Activated T-cell treated with anti-CD3 and anti-CD28 coated beads, Interleukin-2, amount 50 U/mL, for 4 hours (primary cell): ENCODE measurements around the gene FGF9. TPM values are rescaled to one million over a fixed set of nuclear protein-coding genes. Genes with fewer than 3 reads are reported as not detected.

Experiments used
- ATAC-seq, 2 donors: fragments of 200-7000 bp; cut with Tn5 transposase; one replicate each; pipeline ENCODE4 v1.10.0; 2021
- DNase-seq: peaks from one replicate; pipeline ENCODE4 v3.0.0-alpha.2; 2020
- H3K27me3 Mint-ChIP-seq: one replicate; pipeline ENCODE4 v1.8.0; 2021; ENCODE audit warnings: low read depth, mixed read lengths
- H3K36me3 Mint-ChIP-seq: one replicate; pipeline ENCODE4 v1.8.0; 2022; ENCODE audit warnings: mixed read lengths; ENCODE audit not compliant: insufficient read depth
- H3K4me1 Mint-ChIP-seq: one replicate; pipeline ENCODE4 v1.8.0; 2021; ENCODE audit warnings: low read depth, mixed read lengths
- H3K4me3 Mint-ChIP-seq: one replicate; pipeline ENCODE4 v1.8.0; 2021; ENCODE audit warnings: mild to moderate bottlenecking, moderate library complexity, mixed read lengths
- H3K9me3 Mint-ChIP-seq: one replicate; pipeline ENCODE4 v1.8.0; 2021; ENCODE audit warnings: mixed read lengths
- total RNA-seq, 3 donors: library from RNA; stranded (reverse); gene quantifications; one replicate each; pipeline ENCODE4 v1.2.1, GENCODE V29; 2021

The FGF9 gene
- total RNA-seq, 3 donors from 2014 or later, result 0.54 to 3.0 (median 0.63) TPM

DNA sequence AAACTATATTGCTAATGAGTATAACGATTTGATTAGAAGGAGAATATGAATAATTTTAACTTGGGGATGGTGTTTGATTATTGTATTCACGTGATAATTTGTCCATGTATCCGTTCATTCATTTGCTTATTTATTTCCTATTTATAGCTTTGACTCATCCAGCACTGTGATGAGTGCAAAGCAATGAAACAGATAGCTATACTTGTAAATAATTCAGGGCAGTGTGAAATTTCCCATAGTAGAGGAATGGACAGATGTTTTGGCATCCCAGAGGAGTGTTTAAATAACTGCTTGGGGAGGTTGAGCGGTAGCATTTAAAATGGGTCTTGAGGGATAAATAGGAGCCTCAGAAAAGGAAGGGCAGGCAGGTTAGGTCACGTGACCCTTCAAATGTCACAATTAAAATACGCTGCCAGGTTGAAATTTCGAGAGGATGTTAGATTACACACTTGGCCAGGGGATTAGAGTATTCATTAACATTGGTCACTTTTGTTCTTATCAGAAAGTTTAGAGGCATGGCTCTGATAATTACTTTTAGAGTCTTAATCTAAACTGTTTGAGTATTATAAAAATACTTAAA, 14.7 kb downstream of the FGF9 start:
- H3K4me1 Mint-ChIP-seq, result peaks cover 8% of the 10 kb centered on the region
- no peaks in the 10 kb centered on the region for H3K9me3 Mint-ChIP-seq
- ATAC-seq (no peak), DNase-seq (no peak)
- H3K27me3 Mint-ChIP-seq, result peaks cover 5% of the 10 kb centered on the region
- H3K36me3 Mint-ChIP-seq, result no peaks in the 10 kb centered on the region
- no peak overlapping the region for H3K4me3 Mint-ChIP-seq

DNA sequence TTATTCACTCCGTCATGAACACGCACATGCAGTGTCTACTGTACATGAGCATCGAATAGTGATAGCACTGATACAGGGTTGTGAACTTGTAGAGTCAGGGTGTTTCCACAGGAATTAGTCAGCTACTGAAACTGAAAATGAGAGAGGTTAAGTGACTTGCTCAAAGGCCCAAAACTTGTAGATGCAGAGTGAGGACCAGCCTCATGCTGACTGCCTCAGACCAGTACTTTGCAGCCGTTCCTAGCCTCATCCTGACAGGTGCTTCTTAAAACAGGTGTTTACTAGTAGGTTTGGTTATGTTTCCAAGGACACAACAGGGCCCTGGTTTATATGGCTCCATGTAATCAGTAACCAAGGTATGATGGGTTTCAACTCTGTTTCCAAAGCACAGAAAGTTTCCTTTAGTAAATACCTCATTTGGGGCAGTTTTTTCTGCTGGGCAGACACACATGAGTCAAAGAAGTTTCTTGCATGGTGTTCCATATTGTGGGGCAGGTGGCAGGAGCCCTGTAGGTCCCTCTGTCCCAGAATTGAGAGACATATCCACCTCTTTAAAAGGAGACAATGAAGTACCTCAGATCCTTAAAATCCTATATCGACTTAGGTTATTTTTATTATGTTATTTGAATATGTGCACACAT, 16.0 kb downstream of the FGF9 start:
- no peaks in the 10 kb centered on the region for H3K9me3 Mint-ChIP-seq
- no peak overlapping the region for H3K4me3 Mint-ChIP-seq
- ATAC-seq, result peak; percentile 95 to 96
- no peaks in the 10 kb centered on the region for H3K36me3 Mint-ChIP-seq
- peaks cover 8% of the 10 kb centered on the region for H3K4me1 Mint-ChIP-seq
- peaks cover 5% of the 10 kb centered on the region for H3K27me3 Mint-ChIP-seq
- DNase-seq, result no peak

DNA sequence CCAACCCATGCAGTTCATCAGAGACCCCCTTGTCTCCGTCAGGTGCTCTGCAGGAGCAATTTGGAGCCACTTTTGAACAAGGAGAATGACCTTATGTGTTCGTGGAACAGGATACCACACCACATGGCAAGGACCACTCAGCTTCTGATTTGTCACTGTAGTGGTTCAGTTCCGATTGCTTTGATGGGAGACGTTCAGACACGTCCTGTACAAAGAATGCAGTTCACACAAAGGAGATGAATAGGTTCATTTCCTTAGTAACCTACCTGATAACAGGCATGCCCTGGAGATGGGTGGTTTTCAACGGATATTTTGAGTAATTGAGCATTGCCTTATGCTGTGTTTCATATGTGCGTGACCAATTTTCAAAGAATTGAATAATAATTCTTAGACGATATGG, 17.2 kb downstream of the FGF9 start:
- ATAC-seq (no peak), DNase-seq (no peak)
- peaks cover 5% of the 10 kb centered on the region for H3K27me3 Mint-ChIP-seq
- H3K36me3 Mint-ChIP-seq, result no peaks in the 10 kb centered on the region
- H3K9me3 Mint-ChIP-seq, result no peaks in the 10 kb centered on the region
- H3K4me3 Mint-ChIP-seq, result no peak overlapping the region
- peaks cover 8% of the 10 kb centered on the region for H3K4me1 Mint-ChIP-seq

DNA sequence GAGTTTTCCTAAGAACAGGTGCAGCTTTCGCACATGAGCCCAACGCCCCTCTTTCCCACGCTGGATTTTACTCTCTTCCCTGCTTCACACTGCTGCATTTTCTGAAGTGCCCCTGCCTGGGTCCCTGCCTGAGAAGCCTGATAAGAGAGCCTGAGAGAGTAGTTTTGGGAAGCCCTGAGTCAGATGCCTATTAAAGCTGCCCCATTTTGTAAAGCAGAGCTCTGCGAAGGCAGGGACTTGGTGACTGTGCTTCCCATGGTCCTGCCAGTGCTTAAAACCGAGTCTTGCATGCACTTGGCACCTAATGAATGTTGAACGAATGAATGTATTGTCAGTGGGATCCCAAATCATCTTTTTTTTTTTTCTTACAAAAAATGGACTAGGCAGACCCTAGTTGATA, 18.2 kb downstream of the FGF9 start:
- peaks cover 8% of the 10 kb centered on the region for H3K27me3 Mint-ChIP-seq
- DNase-seq (no peak), ATAC-seq (no peak)
- H3K4me1 Mint-ChIP-seq, result peaks cover 8% of the 10 kb centered on the region
- no peaks in the 10 kb centered on the region for H3K9me3 Mint-ChIP-seq
- no peak overlapping the region for H3K4me3 Mint-ChIP-seq
- no peaks in the 10 kb centered on the region for H3K36me3 Mint-ChIP-seq

DNA sequence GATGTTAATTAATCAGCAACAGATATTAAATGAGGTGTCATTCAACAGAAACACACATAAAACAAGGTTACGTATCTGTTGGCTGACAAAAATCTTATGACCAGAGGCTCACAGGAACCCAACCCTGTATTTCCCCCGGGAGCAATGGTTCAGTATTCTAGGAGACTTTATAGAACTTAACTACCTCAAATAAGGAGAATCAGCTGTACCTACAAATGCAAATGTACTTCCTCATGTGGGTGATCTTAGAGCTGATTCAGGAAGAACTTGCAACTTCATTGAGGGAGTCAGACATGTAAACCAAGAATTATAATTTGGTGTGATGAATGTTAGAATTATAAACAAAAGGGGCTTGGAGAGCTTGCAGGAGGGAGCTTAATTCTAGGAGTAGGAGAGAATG, 20.1 kb downstream of the FGF9 start:
- no peaks in the 10 kb centered on the region for H3K36me3 Mint-ChIP-seq
- no peaks in the 10 kb centered on the region for H3K9me3 Mint-ChIP-seq
- H3K4me3 Mint-ChIP-seq, result no peak overlapping the region
- ATAC-seq (no peak), DNase-seq (no peak)
- peaks cover 8% of the 10 kb centered on the region for H3K4me1 Mint-ChIP-seq
- peaks cover 8% of the 10 kb centered on the region for H3K27me3 Mint-ChIP-seq

DNA sequence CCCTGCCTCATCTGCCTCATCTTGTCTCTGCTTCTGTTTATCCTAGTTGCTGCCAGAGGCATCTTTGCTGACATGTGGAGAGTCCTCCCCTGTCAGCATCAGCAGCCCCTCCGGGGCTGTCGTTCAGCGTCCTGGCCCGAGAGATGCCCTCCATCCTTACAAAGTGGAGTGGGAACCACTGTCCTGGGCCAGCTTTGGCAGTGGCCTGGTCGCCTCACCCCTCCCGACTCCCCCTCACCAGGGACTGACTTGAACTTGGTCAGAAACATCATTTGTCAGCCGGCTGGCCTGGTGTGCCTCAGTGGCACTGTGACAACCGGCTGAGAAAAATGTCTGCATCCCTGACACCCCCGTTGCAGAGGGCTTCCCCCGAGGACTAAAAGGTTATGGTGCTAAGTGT, 20.6 kb downstream of the FGF9 start:
- ATAC-seq (no peak), DNase-seq (no peak)
- Mint-ChIP-seq H3K9me3 (no peaks in the 10 kb centered on the region), H3K36me3 (no peaks in the 10 kb centered on the region), H3K4me3 (no peak overlapping the region), H3K4me1 (peaks cover 6% of the 10 kb centered on the region), H3K27me3 (peaks cover 8% of the 10 kb centered on the region)

DNA sequence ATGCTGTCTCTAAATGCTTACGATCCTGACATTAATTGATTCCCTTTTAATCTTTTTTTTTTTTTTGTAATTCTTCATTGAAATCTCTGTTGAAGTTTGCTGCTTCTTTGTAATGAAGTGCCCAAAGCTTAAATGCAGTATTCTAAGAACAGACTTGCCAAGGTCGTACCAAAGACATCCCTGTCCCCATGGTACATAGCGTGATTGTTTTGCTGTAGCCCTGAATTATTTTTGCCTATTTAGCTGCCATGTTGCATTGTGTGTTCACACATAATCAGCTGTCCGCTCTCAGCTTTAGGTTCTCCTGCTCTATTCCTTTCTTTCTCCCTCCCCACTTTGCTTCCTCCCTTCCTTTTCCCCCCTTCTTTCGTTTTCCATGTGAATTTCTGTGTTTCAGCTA, 21.1 kb downstream of the FGF9 start:
- no peaks in the 10 kb centered on the region for H3K36me3 Mint-ChIP-seq
- no peak overlapping the region for H3K4me3 Mint-ChIP-seq
- ATAC-seq, result no peak

DNA sequence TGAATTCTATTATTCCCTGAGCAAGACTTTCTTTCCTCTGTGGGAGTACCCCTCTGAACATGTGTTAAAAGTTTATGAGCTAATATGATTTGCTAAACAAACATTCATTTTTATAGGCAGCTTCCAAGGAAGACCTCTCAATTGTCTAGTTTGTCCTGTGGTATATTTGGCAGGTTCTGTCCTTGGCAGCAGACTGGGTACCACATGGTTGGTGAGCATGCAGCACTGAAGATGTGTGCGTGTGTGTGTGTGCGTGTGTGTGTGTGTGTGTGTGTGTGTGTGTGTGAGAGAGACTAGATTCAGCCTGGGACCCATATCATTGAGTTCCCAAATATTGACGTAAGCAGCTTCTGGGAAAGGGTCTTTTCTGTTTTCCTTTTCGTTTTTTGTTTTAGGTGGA, 24.0 kb downstream of the FGF9 start:
- Mint-ChIP-seq H3K4me1 (no peaks in the 10 kb centered on the region), H3K9me3 (no peaks in the 10 kb centered on the region), H3K4me3 (no peak overlapping the region), H3K27me3 (peaks cover 8% of the 10 kb centered on the region), H3K36me3 (no peaks in the 10 kb centered on the region)
- DNase-seq (no peak), ATAC-seq (no peak)

More for the DNA sequence above, 21.1 kb downstream of the FGF9 start:
- DNase-seq, result no peak
- Mint-ChIP-seq H3K9me3 (no peaks in the 10 kb centered on the region), H3K4me1 (peaks cover 2% of the 10 kb centered on the region), H3K27me3 (peaks cover 8% of the 10 kb centered on the region)

DNA sequence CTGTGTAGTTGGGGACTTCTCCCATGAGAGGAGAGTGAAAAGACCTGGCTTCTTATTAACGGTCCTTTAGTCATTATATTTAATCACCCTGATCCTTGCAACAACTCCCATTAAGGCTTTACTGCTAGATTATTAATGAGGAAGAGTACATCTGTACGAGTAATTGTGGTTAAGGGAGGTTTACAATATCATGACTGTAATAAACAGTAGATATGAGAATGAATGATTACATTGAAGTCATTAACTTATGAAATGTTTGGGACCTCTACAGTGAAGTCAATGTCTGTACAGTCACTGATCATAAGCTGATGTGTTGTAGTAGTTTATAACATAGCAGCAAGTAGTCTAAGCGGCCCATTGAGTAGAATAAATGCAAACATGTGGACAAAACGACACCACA, 24.7 kb downstream of the FGF9 start:
- no peak overlapping the region for H3K4me3 Mint-ChIP-seq
- no peaks in the 10 kb centered on the region for H3K4me1 Mint-ChIP-seq
- H3K9me3 Mint-ChIP-seq, result no peaks in the 10 kb centered on the region
- no peak for DNase-seq
- peaks cover 3% of the 10 kb centered on the region for H3K27me3 Mint-ChIP-seq
- ATAC-seq, result no peak
- H3K36me3 Mint-ChIP-seq, result no peaks in the 10 kb centered on the region

DNA sequence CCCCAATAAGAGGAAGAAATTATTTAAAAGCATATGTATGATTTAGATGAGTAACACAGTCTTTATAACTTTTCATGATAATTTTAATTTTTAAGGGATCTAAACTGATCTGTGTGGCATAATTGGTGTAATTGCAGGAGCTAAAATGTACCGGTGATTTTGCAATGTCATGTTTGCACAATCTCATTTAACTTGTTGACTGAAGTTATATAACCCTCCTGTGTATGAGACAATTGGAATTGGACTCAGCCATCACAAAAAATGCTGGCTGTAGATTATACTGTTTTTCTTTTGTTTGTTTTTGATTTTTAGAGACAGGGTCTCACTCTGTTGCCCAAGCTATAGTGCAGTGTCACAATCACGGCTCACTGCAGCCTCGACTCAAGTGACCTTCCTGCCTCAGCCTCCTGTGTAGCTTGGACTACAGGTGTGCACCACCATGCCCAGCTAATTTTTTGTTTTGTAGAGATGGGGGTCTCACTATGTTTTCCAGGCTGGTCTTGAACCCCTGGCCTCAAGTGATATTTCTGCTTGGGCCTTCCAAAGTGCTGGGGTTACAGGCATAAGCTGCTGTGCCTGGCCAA, 26.1 kb downstream of the FGF9 start:
- H3K9me3 Mint-ChIP-seq, result no peaks in the 10 kb centered on the region
- peaks cover 2% of the 10 kb centered on the region for H3K36me3 Mint-ChIP-seq
- no peaks in the 10 kb centered on the region for H3K4me1 Mint-ChIP-seq

DNA sequence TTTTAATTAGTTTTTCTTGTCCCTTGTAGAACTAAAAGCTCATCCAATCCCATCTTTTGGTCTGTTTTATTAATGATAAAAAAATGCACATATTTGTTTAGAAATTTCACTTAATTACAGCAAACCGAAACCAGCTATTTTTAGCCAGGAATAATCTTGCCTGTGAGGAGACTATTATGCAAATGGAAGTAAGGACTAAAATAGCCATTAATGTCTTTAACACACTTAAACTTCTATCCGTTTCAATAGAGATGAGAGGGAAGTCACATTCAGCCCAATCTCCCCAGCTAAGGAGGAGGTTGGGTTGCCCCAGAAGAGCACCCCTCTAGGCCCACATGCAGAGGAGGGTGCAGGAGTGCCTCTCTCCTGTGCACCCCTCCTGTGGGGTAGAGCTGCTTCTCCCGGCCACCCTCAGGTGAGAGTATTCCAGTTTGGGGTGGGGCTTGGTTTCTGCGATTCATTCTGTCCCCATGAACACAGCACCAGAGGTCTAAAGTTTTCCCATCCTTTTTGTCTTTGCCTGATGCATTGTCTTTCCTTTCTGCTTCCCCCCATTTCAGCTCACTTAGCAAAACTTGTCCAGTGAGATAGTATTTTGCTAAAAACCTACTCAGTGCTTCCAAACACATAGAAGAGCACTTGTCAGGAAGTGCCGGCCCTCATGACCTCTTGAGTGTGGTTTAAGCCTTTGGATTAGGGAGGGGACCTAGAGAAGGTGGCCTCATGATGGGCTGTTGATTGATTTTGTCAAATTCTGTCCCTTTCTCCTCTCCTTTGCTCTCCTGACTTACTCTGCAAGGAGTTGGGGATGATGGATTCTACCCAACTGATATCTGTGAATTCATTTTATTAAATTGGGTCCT, 28.2 kb downstream of the FGF9 start:
- no peak for DNase-seq
- H3K27me3 Mint-ChIP-seq, result no peaks in the 10 kb centered on the region
- H3K36me3 Mint-ChIP-seq, result peaks cover 2% of the 10 kb centered on the region
- no peak for ATAC-seq
- H3K4me1 Mint-ChIP-seq, result no peaks in the 10 kb centered on the region
- no peaks in the 10 kb centered on the region for H3K9me3 Mint-ChIP-seq
- no peak overlapping the region for H3K4me3 Mint-ChIP-seq

More for the DNA sequence above, 26.1 kb downstream of the FGF9 start:
- no peak overlapping the region for H3K4me3 Mint-ChIP-seq
- DNase-seq, result no peak
- ATAC-seq, result no peak
- H3K27me3 Mint-ChIP-seq, result peaks cover 3% of the 10 kb centered on the region

DNA sequence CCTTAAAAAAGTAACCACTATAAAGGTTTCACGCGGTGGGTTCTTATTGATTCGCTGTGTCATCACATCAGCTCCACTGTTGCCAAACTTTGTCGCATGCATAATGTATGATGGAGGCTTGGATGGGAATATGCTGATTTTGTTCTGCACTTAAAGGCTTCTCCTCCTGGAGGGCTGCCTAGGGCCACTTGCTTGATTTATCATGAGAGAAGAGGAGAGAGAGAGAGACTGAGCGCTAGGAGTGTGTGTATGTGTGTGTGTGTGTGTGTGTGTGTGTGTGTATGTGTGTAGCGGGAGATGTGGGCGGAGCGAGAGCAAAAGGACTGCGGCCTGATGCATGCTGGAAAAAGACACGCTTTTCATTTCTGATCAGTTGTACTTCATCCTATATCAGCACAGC, 30.6 kb downstream of the FGF9 start:
- ATAC-seq, result no peak
- Mint-ChIP-seq H3K9me3 (no peaks in the 10 kb centered on the region), H3K36me3 (peaks cover 2% of the 10 kb centered on the region), H3K4me1 (no peaks in the 10 kb centered on the region), H3K27me3 (peaks cover 7% of the 10 kb centered on the region), H3K4me3 (no peak overlapping the region)
- no peak for DNase-seq

DNA sequence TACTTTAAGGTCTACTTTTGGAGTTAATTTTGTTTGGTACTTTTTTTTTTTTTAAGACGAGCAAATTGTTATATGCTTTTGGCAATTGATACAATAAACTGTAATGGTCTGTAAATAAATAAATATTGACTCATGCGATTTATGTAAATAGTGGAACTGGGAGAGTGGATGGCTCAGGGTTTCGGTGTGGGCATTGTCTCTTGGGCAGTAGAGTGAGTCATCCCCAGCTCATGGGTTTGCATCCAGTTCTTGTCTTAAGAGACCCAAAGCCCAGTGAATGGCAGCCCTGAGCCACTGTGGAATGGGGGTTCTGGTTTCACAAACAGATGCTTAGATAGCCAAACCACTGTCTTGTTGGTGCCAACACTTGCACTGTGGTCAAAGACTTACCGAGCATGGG, 33.0 kb downstream of the FGF9 start:
- H3K36me3 Mint-ChIP-seq, result peaks cover 2% of the 10 kb centered on the region
- no peaks in the 10 kb centered on the region for H3K9me3 Mint-ChIP-seq
- peaks cover 11% of the 10 kb centered on the region for H3K27me3 Mint-ChIP-seq
- ATAC-seq (no peak), DNase-seq (no peak)
- H3K4me1 Mint-ChIP-seq, result no peaks in the 10 kb centered on the region
- no peak overlapping the region for H3K4me3 Mint-ChIP-seq

DNA sequence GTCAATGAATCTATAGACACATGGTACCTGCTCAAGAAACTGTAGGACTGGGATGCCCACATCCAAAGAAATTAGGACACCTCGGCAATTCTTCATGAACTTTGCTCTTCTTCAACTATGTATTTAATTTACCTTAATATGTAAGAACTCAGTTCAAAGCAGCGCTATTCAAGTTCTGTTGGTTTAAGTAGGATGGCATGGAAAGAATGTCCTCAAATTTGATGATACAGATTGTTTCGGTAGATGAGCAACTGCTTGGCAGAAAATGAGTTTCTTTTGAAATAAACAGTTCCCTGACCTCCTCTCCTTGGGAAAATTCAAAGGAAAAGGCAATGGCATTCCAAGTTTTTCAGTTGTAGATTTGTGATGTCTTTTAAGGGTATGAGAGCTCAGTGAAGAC, 36.7 kb downstream of the FGF9 start:
- Mint-ChIP-seq H3K9me3 (peaks cover 13% of the 10 kb centered on the region), H3K36me3 (peaks cover 8% of the 10 kb centered on the region), H3K27me3 (peaks cover 22% of the 10 kb centered on the region), H3K4me1 (no peaks in the 10 kb centered on the region), H3K4me3 (no peak overlapping the region)
- DNase-seq (no peak), ATAC-seq (no peak)
